Kidney (tissue), 14 donors: ENCODE results near the gene NDUFA8. TPM values are rescaled to one million over a fixed set of nuclear protein-coding genes. Genes with fewer than 3 reads are reported as not detected.
"Not testable (repeated sequence)": the region's sequence is repeated elsewhere in the genome, so short reads cannot be mapped to it uniquely, and the experiment has no call there.

ENCODE experiments used
- DNase-seq, 5 donors: peaks; one replicate each; pipeline ENCODE4 v3.0.0-alpha.2; 2013 to 2020
- FAIRE-seq: peaks from 2 replicates; lab custom pipeline; 2012; peaks lifted over from hg19 to GRCh38; lab: Jason Lieb, UNC
- H3K27ac ChIP-seq, 2 donors: one replicate each; pipeline ENCODE4 v1.7.0; 2013; ENCODE audit warnings: low read depth in 2 of 2, low read length in 2 of 2, inconsistent platforms in 1 of 2
- H3K27me3 ChIP-seq: one replicate; pipeline ENCODE4 v1.7.1; 2013; ENCODE audit warnings: low read length, inconsistent platforms; ENCODE audit not compliant: control insufficient read depth, insufficient read depth
- H3K36me3 ChIP-seq, 3 donors: one replicate each; pipeline versions ENCODE4 v1.7.0 to v1.7.1; 2013; ENCODE audit warnings: low read length in 3 of 3, control low read depth in 1 of 3, inconsistent platforms in 1 of 3; ENCODE audit not compliant: insufficient read depth in 3 of 3, control insufficient read depth in 2 of 3
- H3K4me1 ChIP-seq, 3 donors: one replicate each; pipeline versions ENCODE4 v1.7.0 to v1.7.1; 2013; ENCODE audit warnings: low read length in 3 of 3, inconsistent platforms in 1 of 3, low read depth in 1 of 3; ENCODE audit not compliant: control insufficient read depth in 2 of 3, insufficient read depth in 2 of 3
- H3K4me3 ChIP-seq, 3 donors: one replicate each; pipeline versions ENCODE4 v1.7.0 to v1.8.1; 2013; ENCODE audit warnings: low read length in 3 of 3, control low read depth in 1 of 3, inconsistent platforms in 1 of 3
- H3K9ac ChIP-seq, 3 donors: one replicate each; pipeline versions ENCODE4 v1.7.0 to v1.7.1; 2013; ENCODE audit warnings: low read length in 3 of 3, control low read depth in 1 of 3, inconsistent platforms in 1 of 3
- H3K9me3 ChIP-seq, 3 donors: one replicate each; pipeline versions ENCODE4 v1.7.0 to v1.7.1; 2013; ENCODE audit warnings: low read length in 3 of 3, control low read depth in 1 of 3, inconsistent platforms in 1 of 3; ENCODE audit not compliant: control insufficient read depth in 2 of 3, insufficient read depth in 1 of 3
- CTCF ChIP-seq: IDR thresholded peaks from 3 replicates; pipeline ENCODE4 v1.5.1; 2012; ENCODE audit warnings: mild to moderate bottlenecking, moderate library complexity, borderline replicate concordance; ENCODE audit not compliant: insufficient read depth; ENCODE audit errors: extremely low read depth
- intact Hi-C: fragments of 100-400 bp; cut with DNase I; formaldehyde crosslinking; loops from one replicate; pipeline ENCODE4 v1.11.1; 2022
- polyA plus RNA-seq: library from polyadenylated mRNA; stranded (reverse); fragments of 350-450 nt; fragmentation: Illumina TruSeq; extraction: RNeasy Lipid Tissue Mini Kit (QIAGEN cat#74804); gene quantifications from one replicate; pipeline ENCODE4 v1.2.3, GENCODE V29; 2014; ENCODE audit warnings: low read depth, low replicate concordance; ENCODE audit not compliant: insufficient read depth
- total RNA-seq: library from RNA; stranded (reverse); fragmentation: NEBNext Ultra II Directional; extraction: Animal tissue kit (Norgen Biotek cat#: 25700); gene quantifications from one replicate; pipeline ENCODE4 v1.2.1, GENCODE V29; 2021
- donor health status: control.
- donor health status: control.
- donor health status: control.
- donor health status: control.
- donor health status: control.
- donor health status: DM: yes; HTN: yes; CAD: no.
- donor health status: Normal renal cell carcinoma (clear cell type).

NDUFA8 gene
- total and polyA plus RNA-seq, 2 donors from 2014 or later = 42.5 to 264 TPM

GRCh38 chr9:122119166-122119521 lies 40.4 kb downstream of the NDUFA8 start:
- Histone ChIP-seq H3K9me3 (no peaks in the 10 kb centered on the region), H3K27ac (no peak overlapping the region), H3K4me1 (no peaks in the 10 kb centered on the region), H3K27me3 (no peaks in the 10 kb centered on the region), H3K9ac (no peak overlapping the region), H3K36me3 (no peaks in the 10 kb centered on the region), H3K4me3 (no peak overlapping the region)
- DNase-seq (peak in 1 of 5 donors; percentile 22), FAIRE-seq (no peak)
- TF ChIP-seq CTCF = no peak
- intact Hi-C loops = no loop called here

GRCh38 chr9:122118343-122119165 lies 41.0 kb downstream of the NDUFA8 start:
- Histone ChIP-seq H3K9me3 (no peaks in the 10 kb centered on the region), H3K9ac (no peak overlapping the region), H3K36me3 (no peaks in the 10 kb centered on the region), H3K27ac (no peak overlapping the region), H3K27me3 (no peaks in the 10 kb centered on the region), H3K4me3 (no peak overlapping the region), H3K4me1 (no peaks in the 10 kb centered on the region)
- FAIRE-seq = no peak
- no peak for DNase-seq
- no peak for TF ChIP-seq CTCF
- intact Hi-C loops = no loop called here

- H3K9me3 ChIP-seq, H3K27ac ChIP-seq, H3K36me3 ChIP-seq, H3K4me1 ChIP-seq, FAIRE-seq, DNase-seq, H3K27me3 ChIP-seq, intact Hi-C loops, H3K9ac ChIP-seq, H3K4me3 ChIP-seq: not testable (repeated sequence)
Measured at GRCh38 chr9:122117241-122117640, 42.3 kb downstream of the NDUFA8 start.

- intact Hi-C loops = no loop called here
- no peak for DNase-seq
- Histone ChIP-seq H3K9me3 (no peaks in the 10 kb centered on the region), H3K4me3 (no peak overlapping the region), H3K27me3 (no peaks in the 10 kb centered on the region), H3K36me3 (no peaks in the 10 kb centered on the region), H3K27ac (no peak overlapping the region), H3K4me1 (no peaks in the 10 kb centered on the region), H3K9ac (no peak overlapping the region)
- no peak for TF ChIP-seq CTCF
- FAIRE-seq = no peak
Measured at GRCh38 chr9:122116448-122117173, 43.0 kb downstream of the NDUFA8 start.
